ENCODE measurements around the gene RPP14. TPM values are rescaled to one million over a fixed set of nuclear protein-coding genes. Genes with fewer than 3 reads are reported as not detected.
"Not testable (repeated sequence)": the region's sequence is repeated elsewhere in the genome, so short reads cannot be mapped to it uniquely, and the experiment has no call there.

Gene RPP14
- total and polyA plus RNA-seq, 4 donors: 13.5 to 20.1 (median 16.3) TPM

GRCh38 chr3:58336135-58336882 lies 30.3 kb downstream of the RPP14 start:
- Histone ChIP-seq H3K27ac (ENCODE audit: low read depth, low read length) (no peak overlapping the region), H3K4me1 (ENCODE audit: control insufficient read depth, insufficient read depth, low read length) (peaks cover 15% of the 10 kb centered on the region), H3K27me3 (ENCODE audit: control insufficient read depth, insufficient read depth, low read length) (no peaks in the 10 kb centered on the region), H3K4me3 (ENCODE audit: low read depth, low read length) (no peak overlapping the region), H3K36me3 (ENCODE audit: control insufficient read depth, insufficient read depth, low read length) (peaks cover 3% of the 10 kb centered on the region), H3K9me3 (ENCODE audit: control insufficient read depth, insufficient read depth, low read length) (no peaks in the 10 kb centered on the region)
- WGBS (ENCODE audit: insufficient coverage): 100% methylated on average over 1 of the region's 3 CpGs
- DNase-seq (ENCODE audit: low read depth in 4 of 6, low spot score in 6 of 6): no peak

- no peak overlapping the region for H3K27ac ChIP-seq (ENCODE audit: low read depth, low read length)
- H3K4me1 ChIP-seq (ENCODE audit: control insufficient read depth, insufficient read depth, low read length): peaks cover 12% of the 10 kb centered on the region
- no peaks in the 10 kb centered on the region for H3K27me3 ChIP-seq (ENCODE audit: control insufficient read depth, insufficient read depth, low read length)
- H3K4me3 ChIP-seq (ENCODE audit: low read depth, low read length): no peak overlapping the region
- H3K9me3 ChIP-seq (ENCODE audit: control insufficient read depth, insufficient read depth, low read length): no peaks in the 10 kb centered on the region
- DNase-seq (ENCODE audit: low read depth in 4 of 6, low spot score in 6 of 6): no peak
- H3K36me3 ChIP-seq (ENCODE audit: control insufficient read depth, insufficient read depth, low read length): peaks cover 3% of the 10 kb centered on the region
- WGBS (ENCODE audit: insufficient coverage): 86% methylated on average over 1 of the region's 1 CpG
These were observed 31.1 kb downstream of the RPP14 start for GRCh38 chr3:58337190-58337589.

GRCh38 chr3:58339146-58339545 lies 33.1 kb downstream of the RPP14 start:
- not testable (repeated sequence) for DNase-seq (ENCODE audit: low read depth in 4 of 6, low spot score in 6 of 6); H3K27me3 ChIP-seq (ENCODE audit: control insufficient read depth, insufficient read depth, low read length); H3K36me3 ChIP-seq (ENCODE audit: control insufficient read depth, insufficient read depth, low read length); H3K4me3 ChIP-seq (ENCODE audit: low read depth, low read length); H3K9me3 ChIP-seq (ENCODE audit: control insufficient read depth, insufficient read depth, low read length); H3K27ac ChIP-seq (ENCODE audit: low read depth, low read length); H3K4me1 ChIP-seq (ENCODE audit: control insufficient read depth, insufficient read depth, low read length)
- WGBS (ENCODE audit: insufficient coverage): 94% methylated on average over 4 of the region's 12 CpGs

- WGBS (ENCODE audit: insufficient coverage): 100% methylated on average over 2 of the region's 3 CpGs
- H3K27ac ChIP-seq (ENCODE audit: low read depth, low read length): no peak overlapping the region
These were observed 34.7 kb downstream of the RPP14 start for GRCh38 chr3:58340594-58341244.

GRCh38 chr3:58341376-58341775 lies 35.3 kb downstream of the RPP14 start:
- no peak for DNase-seq (ENCODE audit: low read depth in 4 of 6, low spot score in 6 of 6)
- Histone ChIP-seq H3K27me3 (ENCODE audit: control insufficient read depth, insufficient read depth, low read length) (no peaks in the 10 kb centered on the region), H3K27ac (ENCODE audit: low read depth, low read length) (no peak overlapping the region), H3K36me3 (ENCODE audit: control insufficient read depth, insufficient read depth, low read length) (peaks cover 3% of the 10 kb centered on the region), H3K4me3 (ENCODE audit: low read depth, low read length) (no peak overlapping the region), H3K4me1 (ENCODE audit: control insufficient read depth, insufficient read depth, low read length) (no peaks in the 10 kb centered on the region), H3K9me3 (ENCODE audit: control insufficient read depth, insufficient read depth, low read length) (no peaks in the 10 kb centered on the region)
- 94% methylated on average over 2 of the region's 3 CpGs for WGBS (ENCODE audit: insufficient coverage)

More at GRCh38 chr3:58340594-58341244, 34.7 kb downstream of the RPP14 start:
- no peaks in the 10 kb centered on the region for H3K27me3 ChIP-seq (ENCODE audit: control insufficient read depth, insufficient read depth, low read length)
- no peaks in the 10 kb centered on the region for H3K4me1 ChIP-seq (ENCODE audit: control insufficient read depth, insufficient read depth, low read length)
- no peak overlapping the region for H3K4me3 ChIP-seq (ENCODE audit: low read depth, low read length)
- no peak for DNase-seq (ENCODE audit: low read depth in 4 of 6, low spot score in 6 of 6)
- no peaks in the 10 kb centered on the region for H3K9me3 ChIP-seq (ENCODE audit: control insufficient read depth, insufficient read depth, low read length)
- H3K36me3 ChIP-seq (ENCODE audit: control insufficient read depth, insufficient read depth, low read length): peaks cover 3% of the 10 kb centered on the region

GRCh38 chr3:58342676-58343075 lies 36.6 kb downstream of the RPP14 start:
- Histone ChIP-seq H3K4me1 (ENCODE audit: control insufficient read depth, insufficient read depth, low read length) (no peaks in the 10 kb centered on the region), H3K4me3 (ENCODE audit: low read depth, low read length) (no peak overlapping the region), H3K36me3 (ENCODE audit: control insufficient read depth, insufficient read depth, low read length) (peaks cover 3% of the 10 kb centered on the region), H3K27ac (ENCODE audit: low read depth, low read length) (no peak overlapping the region), H3K27me3 (ENCODE audit: control insufficient read depth, insufficient read depth, low read length) (no peaks in the 10 kb centered on the region), H3K9me3 (ENCODE audit: control insufficient read depth, insufficient read depth, low read length) (no peaks in the 10 kb centered on the region)
- DNase-seq (ENCODE audit: low read depth in 4 of 6, low spot score in 6 of 6): no peak
- no CpG with 5 or more reads among the region's 5 CpGs for WGBS (ENCODE audit: insufficient coverage)

GRCh38 chr3:58345457-58345856 lies 39.4 kb downstream of the RPP14 start:
- no peaks in the 10 kb centered on the region for H3K4me1 ChIP-seq (ENCODE audit: control insufficient read depth, insufficient read depth, low read length)

GRCh38 chr3:58346368-58346767 lies 40.3 kb downstream of the RPP14 start:
- no peak overlapping the region for H3K27ac ChIP-seq (ENCODE audit: low read depth, low read length)

More at GRCh38 chr3:58345457-58345856, 39.4 kb downstream of the RPP14 start:
- Histone ChIP-seq H3K27ac (ENCODE audit: low read depth, low read length) (no peak overlapping the region), H3K4me3 (ENCODE audit: low read depth, low read length) (no peak overlapping the region), H3K9me3 (ENCODE audit: control insufficient read depth, insufficient read depth, low read length) (no peaks in the 10 kb centered on the region), H3K36me3 (ENCODE audit: control insufficient read depth, insufficient read depth, low read length) (peaks cover 3% of the 10 kb centered on the region), H3K27me3 (ENCODE audit: control insufficient read depth, insufficient read depth, low read length) (no peaks in the 10 kb centered on the region)
- WGBS (ENCODE audit: insufficient coverage): no CpG with 5 or more reads among the region's 4 CpGs
- DNase-seq (ENCODE audit: low read depth in 4 of 6, low spot score in 6 of 6): no peak

GRCh38 chr3:58347984-58348383 lies 41.9 kb downstream of the RPP14 start:
- Histone ChIP-seq H3K4me3 (ENCODE audit: low read depth, low read length) (no peak overlapping the region), H3K4me1 (ENCODE audit: control insufficient read depth, insufficient read depth, low read length) (peaks cover 5% of the 10 kb centered on the region), H3K9me3 (ENCODE audit: control insufficient read depth, insufficient read depth, low read length) (no peaks in the 10 kb centered on the region), H3K36me3 (ENCODE audit: control insufficient read depth, insufficient read depth, low read length) (peaks cover 3% of the 10 kb centered on the region), H3K27ac (ENCODE audit: low read depth, low read length) (no peak overlapping the region), H3K27me3 (ENCODE audit: control insufficient read depth, insufficient read depth, low read length) (no peaks in the 10 kb centered on the region)
- 81% methylated on average over 4 of the region's 7 CpGs for WGBS (ENCODE audit: insufficient coverage)
- no peak for DNase-seq (ENCODE audit: low read depth in 4 of 6, low spot score in 6 of 6)

More at GRCh38 chr3:58346368-58346767, 40.3 kb downstream of the RPP14 start:
- no peak overlapping the region for H3K4me3 ChIP-seq (ENCODE audit: low read depth, low read length)
- H3K4me1 ChIP-seq (ENCODE audit: control insufficient read depth, insufficient read depth, low read length): no peaks in the 10 kb centered on the region
- no CpG with 5 or more reads among the region's 2 CpGs for WGBS (ENCODE audit: insufficient coverage)
- DNase-seq (ENCODE audit: low read depth in 4 of 6, low spot score in 6 of 6): no peak
- H3K9me3 ChIP-seq (ENCODE audit: control insufficient read depth, insufficient read depth, low read length): no peaks in the 10 kb centered on the region
- no peaks in the 10 kb centered on the region for H3K27me3 ChIP-seq (ENCODE audit: control insufficient read depth, insufficient read depth, low read length)
- peaks cover 3% of the 10 kb centered on the region for H3K36me3 ChIP-seq (ENCODE audit: control insufficient read depth, insufficient read depth, low read length)

Measured in spinal cord (tissue), 10 donors.